Hepatocyte (in vitro differentiated cells): Measurements from ENCODE around the gene SLC6A11. TPM values are rescaled to one million over a fixed set of nuclear protein-coding genes. Genes with fewer than 3 reads are reported as not detected.
A peak's percentile ranks its signal among the peaks of the same experiment; 100 is the strongest.

Experiments used
- DNase-seq: peaks from one replicate; pipeline ENCODE4 v3.0.0-alpha.2; 2016; ENCODE audit warnings: low spot score
- H2AFZ ChIP-seq: fragments of 200-600 bp; sonication (generic); 2 replicates; pipeline ENCODE4 v1.6.0; 2016; ENCODE audit warnings: antibody characterized with exemption, mild to moderate bottlenecking
- H3K27ac ChIP-seq: fragments of 200-600 bp; sonication (generic); 2 replicates; pipeline ENCODE4 v1.5.1; 2016; ENCODE audit warnings: mild to moderate bottlenecking
- H3K27me3 ChIP-seq: fragments of 200-600 bp; sonication (generic); 2 replicates; pipeline ENCODE4 v1.6.1; 2016
- H3K36me3 ChIP-seq: fragments of 200-600 bp; sonication (generic); replicated peaks from 2 replicates; pipeline ENCODE4 v1.5.1; 2016; ENCODE audit warnings: low read depth; ENCODE audit not compliant: insufficient read depth
- H3K4me1 ChIP-seq: fragments of 200-600 bp; sonication (generic); 2 replicates; pipeline ENCODE4 v1.5.1; 2016; ENCODE audit warnings: mild to moderate bottlenecking, moderate library complexity; ENCODE audit not compliant: insufficient read depth
- H3K4me2 ChIP-seq: fragments of 200-600 bp; sonication (generic); 2 replicates; pipeline ENCODE4 v1.6.0; 2016
- H3K4me3 ChIP-seq: fragments of 200-600 bp; sonication (generic); 2 replicates; pipeline ENCODE4 v1.5.1; 2016; ENCODE audit warnings: mild to moderate bottlenecking
- H3K79me2 ChIP-seq: fragments of 200-600 bp; sonication (generic); 2 replicates; pipeline ENCODE4 v1.6.0; 2017; ENCODE audit warnings: mild to moderate bottlenecking
- H3K9me2 ChIP-seq: fragments of 200-600 bp; sonication (generic); replicated peaks from 2 replicates; pipeline ENCODE4 v1.6.0; 2017; ENCODE audit warnings: mild to moderate bottlenecking; ENCODE audit not compliant: insufficient read depth
- H3K9me3 ChIP-seq: fragments of 200-600 bp; sonication (generic); 2 replicates; pipeline ENCODE4 v1.5.1; 2016; ENCODE audit warnings: low read depth, mild to moderate bottlenecking
- H4K20me1 ChIP-seq: fragments of 200-600 bp; sonication (generic); 2 replicates; pipeline ENCODE4 v1.6.0; 2016; ENCODE audit warnings: mild to moderate bottlenecking; ENCODE audit not compliant: insufficient read depth, poor library complexity, severe bottlenecking
- EZH2 ChIP-seq: fragments of 200-600 bp; sonication (generic); IDR thresholded peaks from 2 replicates; pipeline ENCODE4 v1.6.1; 2016; ENCODE audit warnings: antibody characterized with exemption, mild to moderate bottlenecking, borderline replicate concordance
- EZH2phosphoT487 ChIP-seq: fragments of 200-600 bp; sonication (generic); IDR thresholded peaks from one replicate; pipeline ENCODE4 v1.6.1; 2018; ENCODE audit warnings: antibody characterized with exemption, mild to moderate bottlenecking, low read depth, moderate library complexity; ENCODE audit not compliant: unreplicated experiment, severe bottlenecking
- WGBS: methylation state at CpG from one replicate; pipeline ENCODE4 v1.1.6; 2016; ENCODE audit warnings: low lambda C conversion rate; ENCODE audit errors: missing lambda C conversion rate; 5-methylcytosine and 5-hydroxymethylcytosine counted together
- polyA plus RNA-seq: library from polyadenylated mRNA; unstranded; fragments of >200 nt; fragmentation: Nextera tagmentation; extraction: Ambion mirVana; gene quantifications from 2 replicates; pipeline ENCODE4 v1.2.1, GENCODE V29; 2016
- total RNA-seq: library from RNA; depleted of rRNA; stranded (reverse); fragments of >200 nt; gene quantifications from 2 replicates; pipeline ENCODE4 v1.2.3, GENCODE V29; 2014
- TF ChIP-seq, protein P1 (sequence below): fragments of 200-600 bp; sonication (generic); IDR thresholded peaks from 2 replicates; pipeline ENCODE4 v1.5.1; 2016; ENCODE audit warnings: antibody characterized with exemption, mild to moderate bottlenecking; ENCODE audit not compliant: poor library complexity

SLC6A11 gene
- total and polyA plus RNA-seq, 2 experiments from 2014 or later = 1.5 to 1.7 TPM

- Histone ChIP-seq H3K27me3 (peaks cover 14% of the 10 kb centered on the region), H3K36me3 (no peaks in the 10 kb centered on the region), H3K9me2 (no peaks in the 10 kb centered on the region), H3K79me2 (no peaks in the 10 kb centered on the region), H4K20me1 (no peaks in the 10 kb centered on the region), H3K4me2 (peak overlapping the region; percentile 15), H3K4me3 (no peak overlapping the region), H3K9me3 (no peaks in the 10 kb centered on the region), H3K4me1 (no peaks in the 10 kb centered on the region), H3K27ac (no peak overlapping the region), H2AFZ (no peak overlapping the region)
- 30% methylated on average over 4 of the region's 4 CpGs for WGBS
- DNase-seq = peak; percentile 10
- TF ChIP-seq, protein P1, sequence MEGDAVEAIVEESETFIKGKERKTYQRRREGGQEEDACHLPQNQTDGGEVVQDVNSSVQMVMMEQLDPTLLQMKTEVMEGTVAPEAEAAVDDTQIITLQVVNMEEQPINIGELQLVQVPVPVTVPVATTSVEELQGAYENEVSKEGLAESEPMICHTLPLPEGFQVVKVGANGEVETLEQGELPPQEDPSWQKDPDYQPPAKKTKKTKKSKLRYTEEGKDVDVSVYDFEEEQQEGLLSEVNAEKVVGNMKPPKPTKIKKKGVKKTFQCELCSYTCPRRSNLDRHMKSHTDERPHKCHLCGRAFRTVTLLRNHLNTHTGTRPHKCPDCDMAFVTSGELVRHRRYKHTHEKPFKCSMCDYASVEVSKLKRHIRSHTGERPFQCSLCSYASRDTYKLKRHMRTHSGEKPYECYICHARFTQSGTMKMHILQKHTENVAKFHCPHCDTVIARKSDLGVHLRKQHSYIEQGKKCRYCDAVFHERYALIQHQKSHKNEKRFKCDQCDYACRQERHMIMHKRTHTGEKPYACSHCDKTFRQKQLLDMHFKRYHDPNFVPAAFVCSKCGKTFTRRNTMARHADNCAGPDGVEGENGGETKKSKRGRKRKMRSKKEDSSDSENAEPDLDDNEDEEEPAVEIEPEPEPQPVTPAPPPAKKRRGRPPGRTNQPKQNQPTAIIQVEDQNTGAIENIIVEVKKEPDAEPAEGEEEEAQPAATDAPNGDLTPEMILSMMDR = no peak
- no peak for TF ChIP-seq EZH2
- TF ChIP-seq EZH2phosphoT487 = no peak
These were observed 166.8 kb downstream of the SLC6A11 start for GRCh38 chr3:10982782-10983181.

DNA sequence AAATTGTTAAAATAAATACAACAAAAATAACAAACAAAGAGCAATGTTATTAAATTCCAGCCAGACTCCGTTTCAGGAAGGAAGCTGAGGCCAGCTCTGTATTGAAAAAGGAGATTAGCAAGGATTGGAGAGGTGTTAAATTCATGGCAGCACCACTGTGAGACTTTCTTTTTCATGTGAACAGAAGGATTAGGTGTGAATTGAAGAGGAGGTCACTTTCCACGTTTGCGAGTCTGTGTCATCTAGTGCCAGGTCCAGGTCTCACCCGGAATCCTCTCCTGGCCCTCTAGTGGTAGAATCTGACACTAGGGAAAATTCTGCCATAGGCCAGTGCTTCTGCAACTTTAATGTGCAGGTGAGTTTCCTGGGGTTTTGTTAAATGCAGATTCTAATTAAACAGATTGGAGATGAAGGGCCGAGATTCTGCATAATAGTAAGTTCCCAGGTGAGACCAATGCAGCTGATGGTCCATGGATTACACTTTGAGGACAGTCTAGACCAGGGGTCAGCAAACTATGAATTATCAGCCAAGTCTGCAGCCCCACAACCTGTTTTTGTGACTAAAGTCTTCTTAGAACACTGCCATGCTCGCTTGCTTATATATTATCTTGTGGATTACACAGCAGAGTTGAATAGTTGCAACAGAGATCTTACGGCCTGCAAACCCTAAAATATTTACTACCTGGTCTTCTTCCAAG is 167.3 kb downstream of the SLC6A11 start:
- WGBS = 22% methylated on average over 7 of the region's 7 CpGs
- Histone ChIP-seq H3K9me2 (no peaks in the 10 kb centered on the region), H3K9me3 (no peaks in the 10 kb centered on the region), H2AFZ (peak overlapping the region; percentile 6), H3K4me2 (peak overlapping the region; percentile 15), H3K79me2 (no peaks in the 10 kb centered on the region), H3K4me1 (no peaks in the 10 kb centered on the region), H3K27me3 (peaks cover 14% of the 10 kb centered on the region), H4K20me1 (no peaks in the 10 kb centered on the region), H3K36me3 (no peaks in the 10 kb centered on the region), H3K27ac (no peak overlapping the region), H3K4me3 (no peak overlapping the region)
- no peak for TF ChIP-seq EZH2phosphoT487
- TF ChIP-seq, protein P1 = peak; percentile 79
- DNase-seq = peak; percentile 66

DNA sequence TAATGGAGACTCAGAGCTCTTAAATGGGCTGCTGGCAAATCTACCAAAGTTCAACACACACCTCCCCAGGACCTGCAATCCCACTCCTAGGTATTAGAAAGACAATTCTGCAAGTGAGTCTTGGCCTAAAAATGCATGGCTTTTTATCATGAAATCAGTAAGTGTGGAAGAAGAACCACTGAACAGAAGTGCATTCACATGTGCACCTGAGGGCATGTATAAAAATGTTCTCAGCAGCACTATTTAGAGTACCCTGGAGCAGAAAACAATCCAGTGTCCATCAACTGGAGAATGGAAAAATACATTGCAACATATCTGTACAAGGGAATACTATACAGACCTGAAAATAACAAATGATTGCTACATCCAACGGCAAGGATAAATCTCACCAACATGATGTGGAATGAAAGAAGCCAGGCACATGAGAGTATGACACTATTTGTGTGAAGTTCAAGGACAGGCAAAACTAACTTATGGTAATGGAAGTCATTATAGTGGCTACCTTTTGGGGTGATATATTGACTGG is 168.4 kb downstream of the SLC6A11 start:
- Histone ChIP-seq H3K36me3 (no peaks in the 10 kb centered on the region), H3K9me2 (no peaks in the 10 kb centered on the region), H3K4me1 (no peaks in the 10 kb centered on the region), H3K27me3 (peaks cover 20% of the 10 kb centered on the region), H3K27ac (no peak overlapping the region), H3K4me2 (no peak overlapping the region), H4K20me1 (no peaks in the 10 kb centered on the region), H3K9me3 (no peaks in the 10 kb centered on the region), H3K4me3 (no peak overlapping the region), H3K79me2 (no peaks in the 10 kb centered on the region), H2AFZ (no peak overlapping the region)
- 85% methylated on average over 1 of the region's 1 CpG for WGBS
- DNase-seq = no peak
- TF ChIP-seq, protein P1 = no peak
